NCI-H2107 treated with DMSO at 0.1 percent for 48 hours (cell line): ENCODE data around the gene BPGM.
"Not testable (repeated sequence)": the region's sequence is repeated elsewhere in the genome, so short reads cannot be mapped to it uniquely, and the experiment has no call there.

Experiments used
- DNase-seq: peaks from one replicate; lab custom pipeline; 2025; ENCODE audit not compliant: unreplicated experiment; lab: John Stamatoyannopoulos, UW

Gene BPGM

GRCh38 chr7:134630893-134631292, 15.8 kb upstream of the BPGM start:
- DNase-seq = no peak

GRCh38 chr7:134632052-134632451, 14.6 kb upstream of the BPGM start:
- no peak for DNase-seq

GRCh38 chr7:134632937-134633540, 13.6 kb upstream of the BPGM start:
- DNase-seq = peak; percentile 54

GRCh38 chr7:134636008-134636449, 10.6 kb upstream of the BPGM start:
- no peak for DNase-seq

- DNase-seq = no peak
Observed at GRCh38 chr7:134637441-134637840, 9.2 kb upstream of the BPGM start.

- no peak for DNase-seq
Observed at GRCh38 chr7:134637934-134638719, 8.5 kb upstream of the BPGM start.

GRCh38 chr7:134639061-134639460, 7.6 kb upstream of the BPGM start:
- no peak for DNase-seq

GRCh38 chr7:134639683-134640279, 6.9 kb upstream of the BPGM start:
- no peak for DNase-seq

GRCh38 chr7:134640842-134641715, 5.6 kb upstream of the BPGM start:
- no peak for DNase-seq

- DNase-seq = not testable (repeated sequence)
Observed at GRCh38 chr7:134641981-134642380, 4.7 kb upstream of the BPGM start.

GRCh38 chr7:134643131-134643530, 3.5 kb upstream of the BPGM start:
- no peak for DNase-seq

GRCh38 chr7:134645478-134645877, 1.2 kb upstream of the BPGM start:
- DNase-seq = no peak

GRCh38 chr7:134645935-134646334, 718 bp upstream of the BPGM start:
- no peak for DNase-seq

GRCh38 chr7:134648456-134648855, 1.8 kb downstream of the BPGM start:
- DNase-seq = no peak

GRCh38 chr7:134649226-134649775, 2.6 kb downstream of the BPGM start:
- DNase-seq = no peak

- DNase-seq = no peak
Observed at GRCh38 chr7:134651991-134652390, 5.3 kb downstream of the BPGM start.

GRCh38 chr7:134654104-134654775, 7.6 kb downstream of the BPGM start:
- no peak for DNase-seq

- no peak for DNase-seq
Observed at GRCh38 chr7:134657526-134657925, 10.9 kb downstream of the BPGM start.

GRCh38 chr7:134660242-134660785, 13.7 kb downstream of the BPGM start:
- no peak for DNase-seq

- DNase-seq = no peak
Observed at GRCh38 chr7:134660961-134661376, 14.3 kb downstream of the BPGM start.
